Mesenchymal stem cell (in vitro differentiated cells and primary cell): ENCODE measurements around the gene CTSC.

ENCODE experiments used
- DNase-seq: peaks from one replicate; pipeline ENCODE4 v3.0.0-alpha.2; 2013
- H2AFZ ChIP-seq: one replicate; pipeline ENCODE4 v1.6.1; 2013; ENCODE audit warnings: low read depth, mild to moderate bottlenecking, control low read depth, inconsistent platforms, low read length, moderate library complexity
- H2AK5ac ChIP-seq: 2 replicates; pipeline ENCODE4 v1.6.1; 2013; ENCODE audit warnings: low read length, moderate library complexity, mild to moderate bottlenecking, inconsistent platforms; ENCODE audit not compliant: severe bottlenecking
- H2BK120ac ChIP-seq: one replicate; pipeline ENCODE4 v1.6.1; 2013; ENCODE audit warnings: low read depth, mild to moderate bottlenecking, inconsistent platforms, low read length, moderate library complexity
- H2BK12ac ChIP-seq, 2 experiments: one replicate each; pipeline ENCODE4 v1.6.1; 2013; ENCODE audit warnings: inconsistent platforms in 2 of 2, low read length in 2 of 2, mild to moderate bottlenecking in 2 of 2, moderate library complexity in 2 of 2, control low read depth in 1 of 2
- H2BK15ac ChIP-seq: one replicate; pipeline ENCODE4 v1.6.1; 2013; ENCODE audit warnings: mild to moderate bottlenecking, low read depth, inconsistent platforms; ENCODE audit not compliant: poor library complexity, severe bottlenecking
- H2BK5ac ChIP-seq: 2 replicates; pipeline ENCODE4 v1.6.1; 2013; ENCODE audit warnings: low read depth, mild to moderate bottlenecking, low read length, control low read depth, inconsistent platforms; ENCODE audit not compliant: poor library complexity, severe bottlenecking
- H3K14ac ChIP-seq, 2 experiments: one replicate each; pipeline ENCODE4 v1.6.1; 2013; ENCODE audit warnings: inconsistent platforms in 2 of 2, low read length in 2 of 2, control low read depth in 1 of 2, mild to moderate bottlenecking in 1 of 2, moderate library complexity in 1 of 2
- H3K18ac ChIP-seq, 2 experiments: one replicate each; pipeline ENCODE4 v1.6.1; 2013; ENCODE audit warnings: inconsistent platforms in 2 of 2, low read length in 2 of 2, control low read depth in 1 of 2, low read depth in 1 of 2, mild to moderate bottlenecking in 1 of 2
- H3K23ac ChIP-seq, 2 experiments: one replicate each; pipeline ENCODE4 v1.6.1; 2013; ENCODE audit warnings: inconsistent platforms in 2 of 2, low read length in 2 of 2, mild to moderate bottlenecking in 2 of 2, moderate library complexity in 2 of 2, control low read depth in 1 of 2
- H3K27ac ChIP-seq: 2 replicates; pipeline ENCODE4 v1.5.1; 2013; ENCODE audit warnings: mild to moderate bottlenecking, moderate library complexity, low read length, control low read depth, inconsistent platforms; ENCODE audit not compliant: poor library complexity, severe bottlenecking
- H3K27me3 ChIP-seq, 2 experiments: 2 replicates each; pipeline versions ENCODE4 v1.6.1 to v1.7.0; 2013; ENCODE audit warnings: low read length in 2 of 2, mild to moderate bottlenecking in 2 of 2, moderate library complexity in 2 of 2, control low read depth in 1 of 2, inconsistent platforms in 1 of 2; ENCODE audit not compliant: control insufficient read depth in 1 of 2, insufficient read depth in 1 of 2
- H3K36me3 ChIP-seq, 2 experiments: 2 replicates each; pipeline versions ENCODE4 v1.6.1 to v1.7.0; 2013; ENCODE audit warnings: low read length in 2 of 2, control low read depth in 1 of 2, inconsistent platforms in 1 of 2, low read depth in 1 of 2, mild to moderate bottlenecking in 1 of 2; ENCODE audit not compliant: insufficient read depth in 2 of 2, control insufficient read depth in 1 of 2
- H3K4ac ChIP-seq, 2 experiments: one replicate each; pipeline ENCODE4 v1.6.1; 2013; ENCODE audit warnings: inconsistent platforms in 2 of 2, low read length in 2 of 2, mild to moderate bottlenecking in 2 of 2, moderate library complexity in 2 of 2, control low read depth in 1 of 2, low read depth in 1 of 2
- H3K4me1 ChIP-seq: 2 replicates; pipeline ENCODE4 v1.6.1; 2013; ENCODE audit warnings: low read depth, low read length, control low read depth; ENCODE audit not compliant: control insufficient read depth, insufficient read depth
- H3K4me2 ChIP-seq: 2 replicates; pipeline ENCODE4 v1.6.1; 2013; ENCODE audit warnings: low read length, mild to moderate bottlenecking, inconsistent platforms; ENCODE audit not compliant: poor library complexity, severe bottlenecking
- H3K4me3 ChIP-seq, 2 experiments: 2 replicates each; pipeline versions ENCODE4 v1.5.1 to v1.7.0; 2013; ENCODE audit warnings: low read length in 2 of 2, mild to moderate bottlenecking in 2 of 2, control low read depth in 1 of 2, low read depth in 1 of 2; ENCODE audit not compliant: insufficient read depth in 1 of 2
- H3K79me1 ChIP-seq: replicated peaks from 2 replicates; pipeline ENCODE4 v1.6.1; 2013; ENCODE audit warnings: mild to moderate bottlenecking, control low read depth, low read length, inconsistent platforms; ENCODE audit not compliant: poor library complexity, severe bottlenecking
- H3K9ac ChIP-seq: 2 replicates; pipeline ENCODE4 v1.7.0; 2013; ENCODE audit warnings: mild to moderate bottlenecking, low read length, moderate library complexity
- H3K9me3 ChIP-seq: 2 replicates; pipeline ENCODE4 v1.7.0; 2013; ENCODE audit warnings: mild to moderate bottlenecking, low read length; ENCODE audit not compliant: control insufficient read depth
- H4K8ac ChIP-seq: one replicate; pipeline ENCODE4 v1.6.1; 2013; ENCODE audit warnings: inconsistent platforms, mild to moderate bottlenecking, low read length, moderate library complexity
- H4K91ac ChIP-seq: one replicate; pipeline ENCODE4 v1.6.1; 2013; ENCODE audit warnings: mild to moderate bottlenecking, low read length, inconsistent platforms
- WGBS: methylation state at CpG from one replicate; pipeline ENCODE4 v1.1.7; 2013; ENCODE audit warnings: mixed read lengths; 5-methylcytosine and 5-hydroxymethylcytosine counted together

The CTSC gene

GRCh38 chr11:88293931-88294330 is 43.6 kb downstream of the CTSC start:
- no peak overlapping the region for H2BK12ac ChIP-seq
- peaks cover 4 to 7% of the 10 kb centered on the region in 2 experiments for H3K36me3 ChIP-seq
- no peak overlapping the region for H3K27ac ChIP-seq
- no peaks in the 10 kb centered on the region for H3K27me3 ChIP-seq
- no peak overlapping the region for H2BK15ac ChIP-seq
- H4K91ac ChIP-seq, result no peak overlapping the region
- H3K4me2 ChIP-seq, result no peak overlapping the region
- H3K23ac ChIP-seq, result no peak overlapping the region
- H3K9me3 ChIP-seq, result no peaks in the 10 kb centered on the region
- peak overlapping the region; percentile 15 for H2AK5ac ChIP-seq
- no peak for DNase-seq
- no peak overlapping the region for H3K9ac ChIP-seq
- 60% methylated on average over 1 of the region's 3 CpGs for WGBS
- no peak overlapping the region for H2AFZ ChIP-seq
- no peak overlapping the region for H3K14ac ChIP-seq
- no peak overlapping the region for H2BK5ac ChIP-seq
- H3K4me3 ChIP-seq, result no peak overlapping the region
- H4K8ac ChIP-seq, result no peak overlapping the region
- H3K18ac ChIP-seq, result no peak overlapping the region
- H3K4me1 ChIP-seq, result peaks cover 2% of the 10 kb centered on the region
- H2BK120ac ChIP-seq, result no peak overlapping the region
- peaks cover 4% of the 10 kb centered on the region for H3K79me1 ChIP-seq
- no peak overlapping the region for H3K4ac ChIP-seq

GRCh38 chr11:88292171-88292843 is 45.2 kb downstream of the CTSC start:
- no peak overlapping the region for H4K91ac ChIP-seq
- H3K4ac ChIP-seq, result no peak overlapping the region
- H2BK12ac ChIP-seq, result no peak overlapping the region
- no peak overlapping the region for H2BK5ac ChIP-seq
- no peaks in the 10 kb centered on the region for H3K9me3 ChIP-seq
- peaks cover 2% of the 10 kb centered on the region for H3K4me1 ChIP-seq
- no peak overlapping the region for H2AK5ac ChIP-seq
- H3K36me3 ChIP-seq, result peaks cover 4 to 7% of the 10 kb centered on the region in 2 experiments
- 84% methylated on average over 3 of the region's 3 CpGs for WGBS
- H2AFZ ChIP-seq, result no peak overlapping the region
- peak overlapping the region; percentile 5 for H2BK15ac ChIP-seq
- H3K23ac ChIP-seq, result no peak overlapping the region
- no peak overlapping the region for H3K14ac ChIP-seq
- no peak overlapping the region for H2BK120ac ChIP-seq
- H3K27ac ChIP-seq, result no peak overlapping the region
- no peak for DNase-seq
- H3K27me3 ChIP-seq, result no peaks in the 10 kb centered on the region
- no peak overlapping the region for H3K4me2 ChIP-seq
- H3K4me3 ChIP-seq, result no peak overlapping the region
- H3K9ac ChIP-seq, result no peak overlapping the region
- H4K8ac ChIP-seq, result no peak overlapping the region
- peaks cover 2% of the 10 kb centered on the region for H3K79me1 ChIP-seq
- H3K18ac ChIP-seq, result no peak overlapping the region

GRCh38 chr11:88288560-88288959 is 49.0 kb downstream of the CTSC start:
- Histone ChIP-seq H3K18ac (no peak overlapping the region), H2BK5ac (no peak overlapping the region), H3K9me3 (no peaks in the 10 kb centered on the region), H2AK5ac (no peak overlapping the region), H2AFZ (no peak overlapping the region), H4K91ac (no peak overlapping the region), H3K4me2 (no peak overlapping the region), H2BK12ac (no peak overlapping the region), H3K27me3 (no peaks in the 10 kb centered on the region), H3K4me3 (no peak overlapping the region), H3K79me1 (no peaks in the 10 kb centered on the region), H3K4ac (no peak overlapping the region), H3K36me3 (no peaks in the 10 kb centered on the region), H4K8ac (no peak overlapping the region), H2BK120ac (no peak overlapping the region), H2BK15ac (no peak overlapping the region), H3K27ac (no peak overlapping the region), H3K23ac (no peak overlapping the region), H3K4me1 (peaks cover 2% of the 10 kb centered on the region), H3K14ac (no peak overlapping the region), H3K9ac (no peak overlapping the region)
- DNase-seq, result no peak
- no CpG with 5 or more reads among the region's 1 CpG for WGBS

GRCh38 chr11:88284336-88285050 is 53.0 kb downstream of the CTSC start:
- H3K9me3 ChIP-seq, result no peaks in the 10 kb centered on the region
- no peak overlapping the region for H2BK15ac ChIP-seq
- H2AK5ac ChIP-seq, result no peak overlapping the region
- H2AFZ ChIP-seq, result no peak overlapping the region
- no peak overlapping the region for H3K9ac ChIP-seq
- no peaks in the 10 kb centered on the region for H3K79me1 ChIP-seq
- H3K36me3 ChIP-seq, result no peaks in the 10 kb centered on the region
- no peak overlapping the region for H2BK5ac ChIP-seq
- no peaks in the 10 kb centered on the region for H3K4me1 ChIP-seq
- no peak overlapping the region for H3K23ac ChIP-seq
- H2BK12ac ChIP-seq, result no peak overlapping the region
- no peak overlapping the region for H3K4me2 ChIP-seq
- H3K4me3 ChIP-seq, result no peak overlapping the region
- no peak overlapping the region for H3K27ac ChIP-seq
- no peak overlapping the region for H3K14ac ChIP-seq
- H3K27me3 ChIP-seq, result no peaks in the 10 kb centered on the region
- no peak for DNase-seq
- no peak overlapping the region for H4K91ac ChIP-seq
- no peak overlapping the region for H3K4ac ChIP-seq
- H4K8ac ChIP-seq, result no peak overlapping the region
- no peak overlapping the region for H2BK120ac ChIP-seq
- H3K18ac ChIP-seq, result no peak overlapping the region
